IgD-negative memory B cell (primary cell): ENCODE results near the gene PMM1. TPM values are rescaled to one million over a fixed set of nuclear protein-coding genes. Genes with fewer than 3 reads are reported as not detected.
"Not testable (repeated sequence)": the region's sequence is repeated elsewhere in the genome, so short reads cannot be mapped to it uniquely, and the experiment has no call there.

ENCODE experiments used
- H3K27ac Mint-ChIP-seq, 3 donors: one replicate each; pipeline ENCODE4 v1.8.0; 2020 to 2022; ENCODE audit warnings: mild to moderate bottlenecking in 3 of 3, mixed read lengths in 3 of 3, moderate library complexity in 1 of 3
- H3K27me3 Mint-ChIP-seq: one replicate; pipeline ENCODE4 v1.8.0; 2021; ENCODE audit warnings: mixed read lengths
- H3K36me3 Mint-ChIP-seq: one replicate; pipeline ENCODE4 v1.8.0; 2020; ENCODE audit warnings: mild to moderate bottlenecking, mixed read lengths
- H3K4me1 Mint-ChIP-seq, 3 donors: one replicate each; pipeline ENCODE4 v1.8.0; 2020 to 2022; ENCODE audit warnings: mixed read lengths in 3 of 3, mild to moderate bottlenecking in 1 of 3
- H3K4me3 Mint-ChIP-seq, 4 donors: one replicate each; pipeline ENCODE4 v1.8.0; 2020 to 2022; ENCODE audit warnings: mild to moderate bottlenecking in 4 of 4, mixed read lengths in 4 of 4, moderate library complexity in 3 of 4
- H3K9me3 Mint-ChIP-seq, 3 donors: one replicate each; pipeline ENCODE4 v1.8.0; 2020 to 2021; ENCODE audit warnings: mixed read lengths in 3 of 3, mild to moderate bottlenecking in 1 of 3
- polyA plus RNA-seq: library from polyadenylated mRNA; unstranded; fragments of 300-500 nt; fragmentation: Illumina TruSeq; gene quantifications from one replicate; pipeline ENCODE4 v1.2.3, GENCODE V29; 2021

Gene PMM1
- polyA plus RNA-seq, 1 donor from 2014 or later, result 21.8 TPM

- Mint-ChIP-seq H3K4me1 (peaks cover 0 to 8% (median 0%) of the 10 kb centered on the region in 3 donors), H3K36me3 (peaks cover 6% of the 10 kb centered on the region), H3K9me3 (no peaks in the 10 kb centered on the region), H3K4me3 (no peak overlapping the region), H3K27me3 (peaks cover 2% of the 10 kb centered on the region), H3K27ac (no peak overlapping the region)
Observed at GRCh38 chr22:41612603-41613306, 23.1 kb upstream of the PMM1 start.

GRCh38 chr22:41608386-41608785, 18.7 kb upstream of the PMM1 start:
- H3K4me1 Mint-ChIP-seq, result peaks cover 0 to 5% (median 3%) of the 10 kb centered on the region in 3 donors
- H3K36me3 Mint-ChIP-seq, result peaks cover 17% of the 10 kb centered on the region
- no peak overlapping the region for H3K27ac Mint-ChIP-seq
- no peak overlapping the region for H3K4me3 Mint-ChIP-seq
- no peaks in the 10 kb centered on the region for H3K9me3 Mint-ChIP-seq
- peaks cover 2% of the 10 kb centered on the region for H3K27me3 Mint-ChIP-seq

GRCh38 chr22:41603873-41604332, 14.3 kb upstream of the PMM1 start:
- no peaks in the 10 kb centered on the region for H3K9me3 Mint-ChIP-seq
- peaks cover 0 to 5% (median 3%) of the 10 kb centered on the region in 3 donors for H3K4me1 Mint-ChIP-seq
- peak overlapping the region in 1 of 4 donors; percentile 10 for H3K4me3 Mint-ChIP-seq
- peaks cover 17% of the 10 kb centered on the region for H3K36me3 Mint-ChIP-seq
- peak overlapping the region in 2 of 3 donors; percentile 29 to 78 for H3K27ac Mint-ChIP-seq
- peaks cover 2% of the 10 kb centered on the region for H3K27me3 Mint-ChIP-seq

DNA sequence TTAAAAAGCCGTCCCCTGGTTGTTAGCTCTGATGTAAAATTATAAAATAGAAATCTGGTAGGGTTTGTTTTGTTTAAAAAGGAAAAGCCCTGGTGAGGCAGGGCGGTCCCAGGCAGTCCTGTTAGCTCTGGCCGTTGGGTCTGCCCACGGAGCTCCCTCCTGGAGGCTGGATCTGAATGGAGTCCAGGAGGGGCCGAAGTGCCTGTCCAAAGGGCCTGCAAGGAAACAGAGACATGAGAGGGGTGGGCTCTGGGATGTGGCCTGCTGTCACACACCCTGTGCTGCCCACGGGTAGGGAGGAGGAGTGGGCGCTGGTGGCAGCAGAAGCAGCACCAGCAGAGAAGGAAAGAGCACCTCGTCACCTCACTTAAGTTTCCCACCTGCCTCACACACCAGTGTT, 11.3 kb upstream of the PMM1 start:
- Mint-ChIP-seq H3K9me3 (no peaks in the 10 kb centered on the region), H3K36me3 (peaks cover 9% of the 10 kb centered on the region), H3K4me1 (peaks cover 0 to 3% (median 0%) of the 10 kb centered on the region in 3 donors), H3K27ac (no peak overlapping the region), H3K4me3 (no peak overlapping the region), H3K27me3 (no peaks in the 10 kb centered on the region)

DNA sequence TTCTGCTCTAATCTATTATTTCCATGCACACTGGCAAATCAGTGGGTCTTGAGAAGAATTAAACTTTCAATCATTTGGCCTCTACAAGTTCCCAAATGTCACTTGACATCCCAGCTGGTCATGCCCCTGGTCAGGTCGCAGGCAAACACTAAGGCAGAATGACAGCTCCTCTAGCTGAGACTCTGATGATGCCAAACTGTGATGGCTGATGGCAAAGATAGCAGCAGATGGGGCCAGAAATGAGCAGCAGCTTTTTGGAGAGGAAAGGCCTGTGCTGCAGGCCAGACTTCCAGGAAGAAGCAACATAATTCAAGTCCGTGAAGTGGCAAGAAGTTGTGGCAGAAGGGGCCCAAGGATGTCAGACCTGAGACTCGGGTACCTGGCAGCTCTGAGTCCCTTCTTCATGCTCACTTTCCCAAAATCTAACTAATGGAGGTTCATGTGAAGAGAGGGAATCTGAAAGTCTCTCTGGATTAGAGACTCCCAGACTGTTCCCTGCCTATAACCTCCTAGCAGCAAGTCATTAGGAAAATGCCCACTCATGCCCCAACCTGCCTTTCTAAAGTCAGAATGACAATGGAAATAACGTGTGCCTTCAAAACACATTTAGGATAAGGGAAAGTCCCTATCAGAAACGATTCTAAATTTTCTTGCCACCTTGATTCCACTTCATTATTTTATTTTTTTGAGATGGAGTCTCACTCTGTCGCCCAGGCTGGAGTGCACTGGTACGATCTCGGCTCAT, 9.4 kb upstream of the PMM1 start:
- H3K27ac Mint-ChIP-seq, result no peak overlapping the region
- no peaks in the 10 kb centered on the region for H3K36me3 Mint-ChIP-seq
- no peak overlapping the region for H3K4me3 Mint-ChIP-seq
- no peaks in the 10 kb centered on the region for H3K9me3 Mint-ChIP-seq
- H3K4me1 Mint-ChIP-seq, result peaks cover 0 to 3% (median 0%) of the 10 kb centered on the region in 3 donors
- H3K27me3 Mint-ChIP-seq, result no peaks in the 10 kb centered on the region

- Mint-ChIP-seq H3K27me3 (no peaks in the 10 kb centered on the region), H3K9me3 (no peaks in the 10 kb centered on the region), H3K27ac (no peak overlapping the region), H3K4me1 (no peaks in the 10 kb centered on the region), H3K4me3 (no peak overlapping the region), H3K36me3 (no peaks in the 10 kb centered on the region)
Observed at GRCh38 chr22:41598081-41598480, 8.4 kb upstream of the PMM1 start.

DNA sequence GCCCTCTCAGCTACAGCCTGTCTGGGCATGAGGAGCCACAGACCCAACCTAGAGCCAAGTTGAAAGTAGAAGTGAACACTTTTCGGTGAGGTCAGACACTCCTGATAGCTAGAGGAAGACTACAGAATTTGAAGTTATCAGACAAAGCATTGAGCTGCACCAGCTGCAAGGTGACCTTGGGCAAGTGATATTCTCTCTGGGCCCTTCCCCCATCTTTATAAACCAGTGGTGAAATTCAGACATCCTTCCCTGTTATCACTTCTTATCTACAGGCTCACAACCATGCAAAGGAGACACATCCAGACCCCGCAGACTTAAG, 8.0 kb upstream of the PMM1 start:
- Mint-ChIP-seq H3K9me3 (no peaks in the 10 kb centered on the region), H3K4me3 (peak overlapping the region in 1 of 4 donors; percentile 17), H3K36me3 (no peaks in the 10 kb centered on the region), H3K27me3 (no peaks in the 10 kb centered on the region), H3K4me1 (no peaks in the 10 kb centered on the region), H3K27ac (no peak overlapping the region)

- Mint-ChIP-seq H3K4me3 (no peak overlapping the region), H3K4me1 (no peaks in the 10 kb centered on the region), H3K9me3 (no peaks in the 10 kb centered on the region), H3K27ac (no peak overlapping the region), H3K27me3 (no peaks in the 10 kb centered on the region), H3K36me3 (no peaks in the 10 kb centered on the region)
Observed at GRCh38 chr22:41596776-41597634, 7.4 kb upstream of the PMM1 start.

- Mint-ChIP-seq H3K4me3 (no peak overlapping the region), H3K27ac (peak overlapping the region in 1 of 3 donors; percentile 81), H3K4me1 (no peaks in the 10 kb centered on the region), H3K9me3 (no peaks in the 10 kb centered on the region), H3K36me3 (no peaks in the 10 kb centered on the region), H3K27me3 (no peaks in the 10 kb centered on the region)
Observed at GRCh38 chr22:41595703-41596102, 6.1 kb upstream of the PMM1 start.

- H3K4me3 Mint-ChIP-seq, result peak overlapping the region in 1 of 4 donors; percentile 43
- H3K4me1 Mint-ChIP-seq, H3K27ac Mint-ChIP-seq, H3K27me3 Mint-ChIP-seq, H3K36me3 Mint-ChIP-seq, H3K9me3 Mint-ChIP-seq: not testable (repeated sequence)
Observed at GRCh38 chr22:41593336-41593960, 3.8 kb upstream of the PMM1 start.

DNA sequence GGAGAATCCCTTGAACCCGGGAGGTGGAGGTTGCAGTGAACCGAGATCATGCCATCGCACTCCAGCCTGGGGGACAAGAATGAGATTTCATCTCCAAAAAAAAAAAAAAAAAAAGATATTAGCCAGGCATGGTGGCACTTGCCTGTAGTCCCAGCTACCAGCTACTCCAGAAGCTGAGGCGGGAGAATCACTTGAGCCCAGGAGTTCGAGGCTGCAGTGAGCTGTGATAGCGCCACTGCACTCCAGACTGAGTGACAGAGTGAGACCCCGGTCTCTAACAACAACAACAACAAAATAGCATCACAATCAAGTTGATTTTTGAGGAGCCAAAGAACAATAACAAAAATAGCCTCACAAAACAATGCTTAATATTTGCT, 2.3 kb downstream of the PMM1 start:
- no peaks in the 10 kb centered on the region for H3K9me3 Mint-ChIP-seq
- H3K36me3 Mint-ChIP-seq, result peaks cover 5% of the 10 kb centered on the region
- H3K4me1 Mint-ChIP-seq, result peaks cover 0 to 13% (median 10%) of the 10 kb centered on the region in 3 donors
- peak overlapping the region in 1 of 4 donors; percentile 78 for H3K4me3 Mint-ChIP-seq
- no peaks in the 10 kb centered on the region for H3K27me3 Mint-ChIP-seq
- no peak overlapping the region for H3K27ac Mint-ChIP-seq

DNA sequence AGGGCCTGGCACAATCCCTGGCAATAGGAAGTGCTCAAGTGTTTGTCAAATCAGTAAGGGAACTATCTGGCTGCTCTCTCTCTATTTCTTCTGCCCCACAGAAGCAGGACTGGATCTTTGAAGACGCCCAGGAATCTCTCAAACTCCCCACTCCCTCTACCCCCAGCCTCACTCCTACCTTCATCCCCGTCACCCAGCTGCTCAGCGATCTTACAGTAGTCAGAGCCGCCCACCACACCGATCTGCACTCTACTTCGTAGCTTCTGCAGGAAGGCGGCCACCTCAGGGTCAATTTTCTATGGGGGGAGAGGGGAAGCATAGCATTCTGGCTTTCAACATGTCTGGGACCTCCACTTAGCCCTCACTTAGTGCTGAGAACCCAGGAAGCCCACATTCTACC, 3.7 kb downstream of the PMM1 start:
- peaks cover 5% of the 10 kb centered on the region for H3K36me3 Mint-ChIP-seq
- H3K4me1 Mint-ChIP-seq, result peaks cover 0 to 13% (median 10%) of the 10 kb centered on the region in 3 donors
- peak overlapping the region in 1 of 4 donors; percentile 65 for H3K4me3 Mint-ChIP-seq
- H3K9me3 Mint-ChIP-seq, result no peaks in the 10 kb centered on the region
- no peaks in the 10 kb centered on the region for H3K27me3 Mint-ChIP-seq
- H3K27ac Mint-ChIP-seq, result no peak overlapping the region

GRCh38 chr22:41584881-41585280, 4.8 kb downstream of the PMM1 start:
- H3K27me3 Mint-ChIP-seq, result no peaks in the 10 kb centered on the region
- H3K4me3 Mint-ChIP-seq, result no peak overlapping the region
- no peaks in the 10 kb centered on the region for H3K9me3 Mint-ChIP-seq
- peaks cover 0 to 15% (median 10%) of the 10 kb centered on the region in 3 donors for H3K4me1 Mint-ChIP-seq
- H3K36me3 Mint-ChIP-seq, result peaks cover 5% of the 10 kb centered on the region
- H3K27ac Mint-ChIP-seq, result peak overlapping the region in 1 of 3 donors; percentile 16

DNA sequence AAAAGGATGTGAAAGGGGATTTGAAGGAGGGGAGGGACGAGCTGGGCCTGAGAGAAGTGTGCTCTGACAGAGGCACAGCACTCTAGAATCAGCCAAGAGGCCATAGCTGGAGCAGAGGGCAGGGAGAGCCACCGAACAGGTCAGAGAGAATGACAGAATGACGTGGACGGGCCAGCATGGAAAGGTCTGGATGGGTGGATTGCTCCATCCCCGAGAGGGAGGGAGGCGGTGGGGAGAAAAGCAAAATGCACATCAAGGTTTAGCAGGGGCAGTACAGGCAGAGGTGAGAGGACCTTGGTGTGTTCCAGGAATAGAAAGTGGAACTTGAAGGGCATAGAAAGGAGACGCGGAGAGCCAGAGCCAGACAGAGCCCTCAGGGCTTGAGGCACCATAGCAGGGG, 6.9 kb downstream of the PMM1 start:
- Mint-ChIP-seq H3K9me3 (no peaks in the 10 kb centered on the region), H3K4me3 (no peak overlapping the region), H3K27me3 (no peaks in the 10 kb centered on the region), H3K27ac (no peak overlapping the region), H3K4me1 (peaks cover 0 to 10% (median 2%) of the 10 kb centered on the region in 3 donors), H3K36me3 (peaks cover 4% of the 10 kb centered on the region)

DNA sequence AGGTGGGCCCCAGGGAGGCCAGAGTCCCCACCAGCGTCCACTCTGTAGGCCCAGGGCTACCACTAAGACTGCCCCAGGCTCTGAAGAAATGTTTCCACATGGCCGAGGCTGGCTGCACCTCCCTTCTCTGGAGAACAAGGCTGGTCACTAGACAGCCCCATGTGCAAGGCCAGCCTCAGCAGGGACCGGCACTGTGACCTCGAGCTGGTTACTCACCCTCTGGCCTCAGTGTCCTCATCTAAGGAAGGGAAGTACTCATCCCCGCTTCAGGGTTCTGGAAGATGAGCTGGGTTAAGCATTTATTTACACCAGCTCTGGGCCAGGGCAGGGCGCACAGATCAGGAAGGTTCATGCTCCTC, 9.7 kb downstream of the PMM1 start:
- Mint-ChIP-seq H3K9me3 (no peaks in the 10 kb centered on the region), H3K4me3 (no peak overlapping the region), H3K27me3 (no peaks in the 10 kb centered on the region), H3K27ac (peak overlapping the region in 1 of 3 donors; percentile 27), H3K36me3 (peaks cover 4% of the 10 kb centered on the region), H3K4me1 (peaks cover 0 to 10% (median 0%) of the 10 kb centered on the region in 3 donors)
